Stimulated activated naive CD8-positive, alpha-beta T cell treated with anti-CD3 and anti-CD28 coated beads, Interleukin-15, Interleukin-2, amounts not matched to agents 100 U/mL and 50 U/mL, for 24 hours (primary cell): ENCODE measurements around the gene SLC1A2.

Experiments
- ATAC-seq: fragments of 150-1000 bp; cut with Tn5 transposase; one replicate; pipeline ENCODE4 v1.10.0; 2021
- DNase-seq: peaks from one replicate; pipeline ENCODE4 v3.0.0; 2021

SLC1A2 gene

GRCh38 chr11:35419184-35419829, at the start of gene SLC1A2:
SLC1A2 (minus strand) TSS chr11:35419558; CDS start chr11:35418966, 592 bp downstream.
- DNase-seq (peak; percentile 16), ATAC-seq (peak; percentile 45)

- DNase-seq (no peak), ATAC-seq (no peak)
Observed at GRCh38 chr11:35466058-35466457, 46.7 kb upstream of the SLC1A2 start.

DNA sequence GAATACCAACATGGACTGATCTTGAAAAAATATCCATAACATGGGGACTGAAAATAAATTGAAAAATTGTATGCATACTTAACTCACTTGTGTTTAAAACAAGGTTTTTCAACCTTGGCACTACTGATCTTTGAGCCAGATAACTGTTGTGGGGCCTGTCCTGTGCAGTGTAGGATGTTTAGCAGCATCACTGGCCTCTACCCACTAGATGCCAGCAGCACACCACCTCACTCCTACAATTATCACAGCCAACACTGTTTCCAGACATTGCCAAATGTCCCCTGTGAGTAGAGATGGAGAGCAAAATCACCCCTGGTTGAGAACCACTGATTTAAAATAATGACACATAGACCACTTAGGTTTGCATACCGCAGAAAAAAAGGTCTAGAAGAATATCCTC, 45.0 kb upstream of the SLC1A2 start:
- DNase-seq (no peak), ATAC-seq (no peak)

DNA sequence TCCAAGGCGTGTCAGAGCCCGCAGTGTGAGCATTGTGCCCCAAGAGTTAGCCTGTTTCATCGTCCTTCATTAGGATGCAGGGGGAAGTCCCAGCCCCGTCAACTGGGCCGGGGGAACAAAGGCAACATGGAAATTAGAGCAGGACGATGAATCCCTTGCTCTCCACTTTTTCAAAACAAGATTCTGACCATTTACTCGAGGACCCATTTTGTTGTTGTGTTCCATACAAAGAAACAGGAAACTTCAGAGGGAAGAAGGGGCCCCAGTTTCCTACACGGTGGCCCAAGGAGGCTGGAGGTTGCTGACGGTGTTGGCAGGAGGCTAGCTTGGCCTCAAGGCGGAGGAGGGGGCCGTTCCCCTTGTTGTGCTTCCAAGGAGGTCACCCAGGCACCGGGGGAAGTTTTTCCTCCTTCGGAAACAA, 44.0 kb upstream of the SLC1A2 start:
- DNase-seq (no peak), ATAC-seq (no peak)

DNA sequence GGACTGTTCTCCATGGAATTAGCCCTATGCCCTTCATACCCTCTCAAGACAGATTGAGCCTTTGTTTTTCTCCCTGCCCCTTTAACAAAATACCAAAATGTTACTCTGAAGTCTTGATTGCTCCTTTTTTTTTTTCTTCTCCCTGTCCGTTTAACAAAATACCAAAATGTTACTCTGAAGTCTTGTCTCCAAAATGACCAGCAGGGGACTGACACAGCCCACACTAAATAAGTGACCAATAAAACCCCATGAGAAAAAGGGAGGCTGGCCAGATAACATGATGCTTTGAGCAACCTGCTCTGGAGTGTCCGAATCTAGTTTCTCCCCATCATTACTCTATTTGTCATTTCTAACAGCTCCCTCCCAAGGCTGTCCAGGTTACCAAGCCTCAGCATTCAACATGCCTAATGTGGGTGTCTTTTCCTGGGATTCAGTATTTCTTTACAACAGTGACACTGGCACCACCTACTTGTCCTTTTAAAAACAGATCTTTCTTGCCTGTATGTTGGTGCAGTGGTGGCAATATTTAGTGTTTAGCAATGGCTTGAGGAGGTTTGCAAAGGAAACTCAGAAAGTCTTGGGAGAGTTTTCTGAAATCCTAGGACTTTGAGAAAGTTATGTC, 42.7 kb upstream of the SLC1A2 start:
- ATAC-seq (no peak), DNase-seq (no peak)

DNA sequence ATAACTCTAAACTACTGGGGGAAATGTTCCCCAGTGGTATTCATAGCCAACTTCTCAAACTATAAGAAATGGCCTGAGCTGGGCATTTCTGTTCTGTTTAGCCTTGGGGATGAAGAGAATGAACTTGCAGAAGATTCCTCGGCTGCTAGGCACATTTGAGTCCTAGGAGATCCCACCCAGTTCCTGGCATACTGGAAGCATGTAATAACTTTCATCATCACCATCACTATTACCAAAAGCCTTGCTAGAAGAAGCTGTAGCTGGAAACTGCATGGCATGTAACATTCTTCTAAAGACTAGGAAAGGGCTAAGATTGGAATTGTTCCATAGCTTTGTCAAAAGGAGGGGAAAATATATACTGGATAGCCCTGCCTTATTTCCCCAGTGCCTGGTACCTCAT, 40.1 kb upstream of the SLC1A2 start:
- no peak for DNase-seq
- no peak for ATAC-seq

- DNase-seq (no peak), ATAC-seq (no peak)
Observed at GRCh38 chr11:35458846-35459245, 39.5 kb upstream of the SLC1A2 start.

GRCh38 chr11:35454362-35454761, 35.0 kb upstream of the SLC1A2 start:
- DNase-seq (no peak), ATAC-seq (no peak)

- DNase-seq (no peak), ATAC-seq (no peak)
Observed at GRCh38 chr11:35436581-35437250, 17.4 kb upstream of the SLC1A2 start.

GRCh38 chr11:35433588-35433987, 14.2 kb upstream of the SLC1A2 start:
- ATAC-seq (no peak), DNase-seq (no peak)

GRCh38 chr11:35432464-35432863, 13.1 kb upstream of the SLC1A2 start:
- DNase-seq (no peak), ATAC-seq (no peak)

DNA sequence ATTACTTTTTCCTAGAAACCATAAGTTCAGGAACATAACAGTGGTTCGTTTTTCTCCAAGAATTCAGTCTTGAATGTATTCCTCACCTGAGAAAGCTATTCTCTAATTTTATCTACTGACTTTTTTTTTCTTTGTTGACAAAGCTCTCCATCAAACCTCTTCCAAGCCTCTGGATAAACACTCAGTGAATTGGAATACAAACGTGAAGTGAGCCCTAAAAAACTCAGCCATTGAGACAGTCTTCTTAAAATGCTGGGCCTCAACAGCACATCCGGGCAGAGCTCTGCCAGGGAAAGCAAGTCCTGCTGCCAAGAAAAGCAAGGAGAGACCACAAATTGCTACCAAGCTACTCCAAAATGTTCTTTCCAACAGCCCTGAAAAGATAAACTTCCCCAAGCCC, 7.7 kb upstream of the SLC1A2 start:
- no peak for DNase-seq
- no peak for ATAC-seq

DNA sequence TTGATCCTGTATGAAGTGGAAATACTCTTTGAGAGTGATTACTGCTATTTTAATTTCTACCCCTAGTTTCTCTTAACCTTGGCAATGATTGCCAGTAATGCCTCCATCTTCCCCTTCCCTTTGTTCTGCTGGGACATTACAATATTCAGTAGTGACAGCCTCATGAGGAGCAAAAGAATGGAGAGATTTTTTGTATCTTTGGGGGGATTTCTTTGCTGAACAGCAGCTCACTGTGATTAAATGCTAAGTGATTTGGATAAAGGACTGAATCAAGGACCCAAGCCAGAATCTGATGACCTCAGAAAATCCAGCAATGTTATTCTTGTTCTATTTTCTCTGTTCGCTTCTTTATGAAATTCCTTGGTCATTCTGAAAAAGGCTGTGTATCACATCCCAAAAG, 7.0 kb upstream of the SLC1A2 start:
- DNase-seq (no peak), ATAC-seq (no peak)

DNA sequence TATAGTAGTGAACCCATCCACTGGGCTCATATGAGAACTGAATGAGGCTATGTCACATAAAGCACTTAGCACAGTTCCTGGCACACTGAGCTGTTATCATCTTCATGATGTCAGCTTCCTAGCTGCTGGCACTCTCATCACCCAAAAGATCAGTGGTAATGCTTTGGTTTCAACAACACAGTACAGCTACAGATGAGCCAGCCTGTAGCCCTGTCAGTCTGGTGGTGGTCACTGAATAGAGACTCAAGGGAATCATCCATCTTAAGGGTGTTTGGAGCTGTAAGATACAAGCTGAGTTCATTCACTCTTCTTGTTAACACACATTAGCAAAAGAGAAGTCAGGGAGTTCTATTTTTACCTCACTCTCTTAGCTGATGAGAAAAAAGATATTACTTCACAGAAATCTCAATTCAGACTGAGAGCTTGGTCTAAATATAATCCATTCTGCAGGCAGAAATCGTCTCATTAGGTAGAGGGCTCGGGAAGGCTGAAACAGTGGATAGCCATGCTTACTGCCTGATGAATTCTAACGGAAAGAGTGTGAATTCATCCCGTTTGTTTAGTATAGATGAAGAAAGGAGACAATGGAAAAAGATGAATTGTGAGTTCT, 6.3 kb upstream of the SLC1A2 start:
- DNase-seq: no peak
- no peak for ATAC-seq

- DNase-seq: no peak
- ATAC-seq: no peak
Observed at GRCh38 chr11:35424157-35424940, 5.0 kb upstream of the SLC1A2 start.

DNA sequence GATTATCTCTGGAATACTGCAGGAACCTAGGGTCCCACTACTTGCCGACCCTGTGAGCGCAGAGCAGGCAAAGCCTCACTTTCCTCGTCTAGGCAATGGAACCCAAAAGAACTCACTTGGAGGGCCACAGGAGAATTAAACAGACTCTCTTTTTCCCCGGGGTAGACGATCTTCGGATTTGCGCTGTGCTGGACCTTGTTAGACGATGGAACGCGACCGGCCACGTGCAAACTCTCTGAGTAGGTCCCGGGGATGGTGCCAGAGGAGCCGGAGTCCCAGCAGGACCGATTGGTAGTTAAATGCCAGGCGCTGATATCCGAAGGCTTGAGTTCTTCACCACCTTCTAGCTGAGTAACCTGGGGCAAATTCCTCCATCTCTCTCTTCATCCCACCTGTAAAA, 1.0 kb upstream of the SLC1A2 start:
- ATAC-seq (no peak), DNase-seq (no peak)

GRCh38 chr11:35419830-35420333, 524 bp upstream of the SLC1A2 start:
- DNase-seq (no peak), ATAC-seq (no peak)

DNA sequence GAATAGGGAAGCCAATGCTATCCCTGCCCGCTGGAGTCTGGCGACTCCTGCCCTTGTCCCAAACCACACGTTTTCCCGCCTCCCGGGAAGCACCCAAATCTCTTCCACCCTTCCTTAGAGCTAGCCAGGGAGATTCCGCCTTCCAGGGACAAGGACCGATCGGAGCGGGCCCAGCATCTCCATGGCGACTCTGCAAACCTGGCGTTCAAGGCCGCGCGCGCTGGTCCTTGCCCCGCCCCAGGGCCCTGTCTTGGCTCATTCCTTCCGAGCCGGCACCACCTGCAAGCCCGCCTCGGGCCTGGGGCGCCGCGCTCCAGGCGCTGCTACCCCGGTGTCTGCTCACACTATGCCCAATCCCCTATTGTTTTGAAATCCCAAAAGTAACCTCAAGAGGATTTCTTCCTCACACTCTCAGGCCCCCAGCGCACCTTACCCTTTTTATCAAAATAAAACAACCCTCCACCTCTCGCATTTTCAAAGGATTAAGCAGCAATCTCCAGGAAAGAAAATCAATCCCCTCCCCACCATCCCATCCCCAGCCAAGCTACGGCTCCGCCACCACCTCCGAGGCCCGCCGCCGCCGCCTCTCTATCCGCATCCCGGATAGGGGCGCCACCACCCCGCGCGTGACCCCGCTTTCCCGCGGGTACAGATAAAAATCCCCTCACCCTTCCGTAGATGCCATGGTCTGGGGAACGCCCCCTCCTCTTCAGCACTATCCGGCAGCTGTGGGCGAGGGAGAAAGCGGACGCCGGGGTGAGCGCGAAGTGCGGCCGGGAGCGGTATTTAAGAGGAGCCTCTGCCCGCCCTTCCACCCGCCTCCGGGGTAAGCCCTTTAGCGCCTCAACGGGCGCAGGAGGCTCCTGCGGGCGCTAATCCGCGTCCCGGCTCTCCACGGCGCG, 825 bp downstream of the SLC1A2 start:
- ATAC-seq (peak; percentile 39), DNase-seq (peak; percentile 29)

DNA sequence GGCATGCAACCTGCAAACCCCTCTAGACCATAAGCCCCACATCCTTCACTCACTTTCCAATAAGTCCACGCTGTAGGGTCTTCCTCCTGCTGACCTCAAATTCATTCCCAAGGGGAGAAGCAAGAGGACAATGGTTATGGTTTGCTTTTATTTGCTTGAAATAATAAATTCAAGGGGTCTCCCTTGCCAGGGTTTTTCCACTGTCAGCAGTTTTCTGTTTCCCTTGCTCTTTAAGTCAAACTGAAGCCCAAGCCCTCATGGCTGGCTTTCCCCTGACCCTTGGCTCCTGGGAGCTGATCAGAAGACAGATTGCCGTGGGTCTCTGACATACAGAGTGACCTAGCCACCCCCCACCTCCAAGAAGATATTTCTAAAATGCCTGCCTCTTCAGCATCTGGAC, 3.9 kb downstream of the SLC1A2 start:
- ATAC-seq (no peak), DNase-seq (no peak)

DNA sequence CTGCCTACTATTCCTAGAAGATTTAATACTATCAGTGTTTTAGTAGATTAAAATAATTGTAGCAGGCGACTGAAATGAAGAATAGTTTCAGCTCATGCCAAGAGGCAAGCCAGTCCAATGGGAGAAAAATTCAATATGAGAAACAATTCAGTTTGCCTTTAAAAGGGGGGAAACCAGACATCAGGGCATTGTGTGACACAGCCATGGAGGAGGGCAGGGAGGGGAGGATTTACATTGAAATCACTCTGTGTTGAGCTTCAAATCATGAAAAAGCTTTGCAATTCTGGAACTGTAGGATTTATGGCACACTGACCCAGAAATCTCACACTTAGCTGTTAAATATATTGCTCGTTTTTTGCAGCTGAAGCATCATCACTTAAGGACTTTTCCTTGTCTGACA, 4.6 kb downstream of the SLC1A2 start:
- ATAC-seq (no peak), DNase-seq (no peak)

DNA sequence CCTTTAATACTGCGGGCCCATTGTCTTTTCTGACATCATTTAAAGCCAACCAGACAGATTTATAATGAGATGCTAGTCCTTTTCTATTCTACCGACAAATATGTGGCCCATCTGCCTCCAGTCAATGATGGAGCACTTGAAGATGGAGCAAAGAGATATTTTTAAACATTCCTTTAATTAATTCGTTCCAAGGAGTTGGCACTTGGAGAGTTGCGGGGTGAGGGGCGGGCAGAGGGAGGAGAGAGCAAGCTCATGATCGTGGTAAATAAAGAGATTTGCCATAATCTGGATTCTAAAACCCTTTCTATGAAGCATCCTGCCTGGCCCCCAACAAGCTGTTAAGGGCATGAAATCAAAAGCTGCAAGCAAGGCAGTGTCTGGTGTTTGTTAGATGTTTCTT, 5.0 kb downstream of the SLC1A2 start:
- no peak for ATAC-seq
- DNase-seq: no peak
